Activated B cell treated with CpG ODN at 0.5 μM for 24 hours (primary cell): Measurements from ENCODE around the gene SLC30A2. TPM values are rescaled to one million over a fixed set of nuclear protein-coding genes. Genes with fewer than 3 reads are reported as not detected.

ENCODE experiments used
- ATAC-seq: fragments of 200-7000 bp; cut with Tn5 transposase; one replicate; pipeline ENCODE4 v1.10.0; 2021; ENCODE audit warnings: low read depth, mild to moderate bottlenecking, moderate library complexity
- CTCF ChIA-PET: fragments of 350-600 bp; sonication (Branson Sonifier 250); formaldehyde crosslinking; loops from one replicate; lab custom pipeline; 2021; ENCODE audit warnings: antibody characterized with exemption; lab: Charles Lee
- POLR2A ChIA-PET: fragments of 350-600 bp; sonication (Branson Sonifier 250); formaldehyde crosslinking; loops from one replicate; lab custom pipeline; 2021; ENCODE audit warnings: antibody characterized with exemption; lab: Charles Lee
- DNase-seq: peaks from one replicate; pipeline ENCODE4 v3.0.0; 2022
- H3K27ac Mint-ChIP-seq: one replicate; pipeline ENCODE4 v1.8.0; 2020; ENCODE audit warnings: mixed read lengths
- H3K27me3 Mint-ChIP-seq: one replicate; pipeline ENCODE4 v1.8.0; 2021; ENCODE audit warnings: mixed read lengths
- H3K36me3 Mint-ChIP-seq: one replicate; pipeline ENCODE4 v1.8.0; 2021; ENCODE audit warnings: low read depth, mixed read lengths
- H3K4me1 Mint-ChIP-seq: one replicate; pipeline ENCODE4 v1.8.0; 2021; ENCODE audit warnings: mixed read lengths
- H3K4me3 Mint-ChIP-seq: one replicate; pipeline ENCODE4 v1.8.0; 2020; ENCODE audit warnings: mild to moderate bottlenecking, mixed read lengths
- H3K9me3 Mint-ChIP-seq: one replicate; pipeline ENCODE4 v1.8.0; 2020; ENCODE audit warnings: mixed read lengths
- intact Hi-C: fragments of 100-400 bp; cut with micrococcal nuclease; formaldehyde crosslinking; loops from one replicate; pipeline ENCODE4 v1.15.1; 2024
- total RNA-seq: library from RNA; stranded (reverse); gene quantifications from 2 replicates; pipeline ENCODE4 v1.2.3, GENCODE V29; 2022
- TF ChIP-seq, protein P1 (sequence below): fragments of 200-600 bp; IDR thresholded peaks from one replicate; pipeline ENCODE4 v1.8.0; 2022; ENCODE audit warnings: antibody characterized with exemption, mild to moderate bottlenecking

Gene SLC30A2
- total RNA-seq, 1 donor from 2014 or later: not detected

DNA sequence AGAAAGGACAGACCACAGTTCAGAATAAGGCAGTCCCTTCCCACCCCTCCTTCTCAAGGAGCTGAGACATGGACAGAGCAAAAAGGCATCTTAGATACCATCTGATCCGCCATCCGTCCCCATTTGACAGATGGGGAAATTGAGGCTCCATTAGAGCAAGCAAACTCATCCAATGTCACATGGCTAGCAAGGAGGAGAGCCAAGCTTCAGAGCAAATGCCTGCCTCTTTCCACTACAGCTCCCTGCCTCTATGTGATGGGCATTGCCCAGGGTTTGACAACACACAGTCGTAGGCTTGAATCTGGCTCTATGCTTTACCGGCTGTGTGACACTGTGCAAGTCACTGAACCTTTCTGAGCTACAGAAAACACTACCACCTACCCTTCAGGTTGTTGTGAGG is 3.9 kb downstream of the SLC30A2 start:
- Mint-ChIP-seq H3K9me3 (no peaks in the 10 kb centered on the region), H3K36me3 (no peaks in the 10 kb centered on the region), H3K4me1 (no peaks in the 10 kb centered on the region), H3K4me3 (no peak overlapping the region), H3K27me3 (peaks cover 34% of the 10 kb centered on the region), H3K27ac (no peak overlapping the region)
- no peak for DNase-seq
- CTCF ChIA-PET: no interaction called here
- TF ChIP-seq, protein P1, sequence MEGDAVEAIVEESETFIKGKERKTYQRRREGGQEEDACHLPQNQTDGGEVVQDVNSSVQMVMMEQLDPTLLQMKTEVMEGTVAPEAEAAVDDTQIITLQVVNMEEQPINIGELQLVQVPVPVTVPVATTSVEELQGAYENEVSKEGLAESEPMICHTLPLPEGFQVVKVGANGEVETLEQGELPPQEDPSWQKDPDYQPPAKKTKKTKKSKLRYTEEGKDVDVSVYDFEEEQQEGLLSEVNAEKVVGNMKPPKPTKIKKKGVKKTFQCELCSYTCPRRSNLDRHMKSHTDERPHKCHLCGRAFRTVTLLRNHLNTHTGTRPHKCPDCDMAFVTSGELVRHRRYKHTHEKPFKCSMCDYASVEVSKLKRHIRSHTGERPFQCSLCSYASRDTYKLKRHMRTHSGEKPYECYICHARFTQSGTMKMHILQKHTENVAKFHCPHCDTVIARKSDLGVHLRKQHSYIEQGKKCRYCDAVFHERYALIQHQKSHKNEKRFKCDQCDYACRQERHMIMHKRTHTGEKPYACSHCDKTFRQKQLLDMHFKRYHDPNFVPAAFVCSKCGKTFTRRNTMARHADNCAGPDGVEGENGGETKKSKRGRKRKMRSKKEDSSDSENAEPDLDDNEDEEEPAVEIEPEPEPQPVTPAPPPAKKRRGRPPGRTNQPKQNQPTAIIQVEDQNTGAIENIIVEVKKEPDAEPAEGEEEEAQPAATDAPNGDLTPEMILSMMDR: no peak
- POLR2A ChIA-PET: no interaction called here
- ATAC-seq: no peak
- intact Hi-C loops: no loop called here

DNA sequence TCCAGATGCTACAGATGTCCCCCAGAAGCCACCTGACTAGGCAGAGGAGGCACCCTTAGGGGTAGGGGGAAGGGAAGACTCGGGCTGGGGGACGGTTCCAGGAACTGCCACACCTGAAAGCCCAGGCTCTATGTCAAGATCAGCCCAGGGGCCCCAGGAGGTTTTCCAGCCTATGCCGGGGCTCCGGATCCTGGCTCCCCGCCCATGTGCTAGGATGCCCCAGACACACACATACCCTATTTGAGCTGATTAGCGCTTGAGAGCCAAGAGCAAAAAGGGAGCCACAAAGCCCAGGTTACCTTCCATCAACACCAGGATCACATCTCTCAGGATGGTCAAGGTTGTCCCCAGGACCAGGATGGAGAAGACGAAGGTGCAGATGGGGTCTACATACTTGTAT is 4.5 kb downstream of the SLC30A2 start:
- H3K27me3 Mint-ChIP-seq: peaks cover 29% of the 10 kb centered on the region
- no peak overlapping the region for H3K27ac Mint-ChIP-seq
- intact Hi-C loops: no loop called here
- no peaks in the 10 kb centered on the region for H3K36me3 Mint-ChIP-seq
- ATAC-seq (no peak), DNase-seq (no peak)
- no peak overlapping the region for H3K4me3 Mint-ChIP-seq
- TF ChIP-seq, protein P1: no peak
- H3K9me3 Mint-ChIP-seq: no peaks in the 10 kb centered on the region
- CTCF ChIA-PET: no interaction called here
- H3K4me1 Mint-ChIP-seq: no peaks in the 10 kb centered on the region
- POLR2A ChIA-PET: no interaction called here

DNA sequence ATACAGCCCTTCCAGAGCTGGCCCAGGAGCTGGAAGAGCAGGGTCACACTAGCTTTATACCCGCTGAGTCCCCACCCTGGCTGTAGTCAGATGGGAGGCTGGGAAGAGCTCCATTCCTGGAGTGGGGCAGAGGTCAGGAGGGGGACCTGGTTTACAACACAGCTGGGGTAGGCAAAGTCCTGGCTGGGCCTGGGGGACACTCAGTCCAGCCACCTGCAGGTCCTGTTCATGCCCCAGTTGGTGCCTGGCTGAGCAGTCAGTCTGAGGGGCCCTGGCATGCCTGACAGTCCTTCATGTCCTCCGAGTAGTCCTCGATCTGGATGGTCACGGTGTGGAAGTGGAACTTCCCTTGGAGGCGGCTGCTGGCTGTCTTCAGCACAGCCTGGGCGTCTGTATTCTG is 7.0 kb downstream of the SLC30A2 start:
- ATAC-seq: no peak
- no peak overlapping the region for H3K27ac Mint-ChIP-seq
- H3K36me3 Mint-ChIP-seq: peaks cover 3% of the 10 kb centered on the region
- H3K4me3 Mint-ChIP-seq: no peak overlapping the region
- H3K9me3 Mint-ChIP-seq: no peaks in the 10 kb centered on the region
- peaks cover 11% of the 10 kb centered on the region for H3K4me1 Mint-ChIP-seq
- intact Hi-C loops: loop anchor here (5.0 kb wide), 1 partner anchor 123 kb away; no protein-coding TSS in a partner anchor
- no peak for DNase-seq
- ChIA-PET CTCF (no interaction called here), POLR2A (no interaction called here)
- H3K27me3 Mint-ChIP-seq: peaks cover 17% of the 10 kb centered on the region
- TF ChIP-seq, protein P1: no peak

DNA sequence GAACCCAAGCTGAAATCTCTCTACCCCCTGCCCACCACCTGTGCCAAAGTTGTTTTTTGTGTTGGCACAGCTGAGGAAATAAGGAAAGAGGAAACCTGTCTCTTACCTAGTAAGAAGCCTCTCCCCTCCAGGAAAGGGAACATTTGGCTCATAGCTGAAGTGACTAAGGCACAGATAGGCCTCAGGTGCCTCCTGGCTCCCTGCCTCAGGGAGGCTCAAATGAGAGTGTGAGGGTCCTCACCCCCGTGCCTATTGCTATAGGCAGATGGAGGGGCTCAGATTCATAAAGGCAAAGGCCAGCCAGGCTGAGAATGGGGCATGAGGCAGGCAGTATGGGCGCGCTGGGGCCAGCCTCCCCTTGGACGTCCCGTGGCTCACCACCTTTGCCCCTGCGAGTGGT is 7.4 kb downstream of the SLC30A2 start:
- ATAC-seq (no peak), DNase-seq (no peak)
- TF ChIP-seq, protein P1: no peak
- H3K4me1 Mint-ChIP-seq: peaks cover 11% of the 10 kb centered on the region
- ChIA-PET POLR2A (no interaction called here), CTCF (no interaction called here)
- intact Hi-C loops: loop anchor here (5.0 kb wide), 1 partner anchor 124 kb away; no protein-coding TSS in a partner anchor
- H3K4me3 Mint-ChIP-seq: no peak overlapping the region
- no peak overlapping the region for H3K27ac Mint-ChIP-seq
- no peaks in the 10 kb centered on the region for H3K9me3 Mint-ChIP-seq
- peaks cover 12% of the 10 kb centered on the region for H3K27me3 Mint-ChIP-seq
- H3K36me3 Mint-ChIP-seq: peaks cover 3% of the 10 kb centered on the region

DNA sequence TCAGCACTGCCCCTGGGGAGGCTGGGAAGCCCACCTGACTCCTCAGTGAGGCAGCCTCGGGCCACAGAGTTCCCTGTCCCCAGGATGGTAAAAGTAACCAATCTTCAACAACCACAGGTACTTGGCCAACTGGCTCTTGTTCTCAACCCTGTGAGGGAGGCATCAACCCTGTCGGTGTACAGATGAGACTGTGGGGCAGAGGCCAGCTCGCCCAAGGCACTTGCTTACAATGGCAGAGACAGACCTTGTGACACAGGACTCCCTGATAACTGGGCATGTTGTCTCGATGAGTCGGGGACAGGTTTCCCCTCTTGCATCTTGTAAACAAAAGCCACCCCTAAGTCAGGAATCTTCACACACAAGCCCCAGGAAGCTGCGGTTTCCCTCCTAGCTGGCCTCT is 8.0 kb downstream of the SLC30A2 start:
- POLR2A ChIA-PET: no interaction called here
- peaks cover 11% of the 10 kb centered on the region for H3K4me1 Mint-ChIP-seq
- H3K27ac Mint-ChIP-seq: no peak overlapping the region
- CTCF ChIA-PET: no interaction called here
- no peaks in the 10 kb centered on the region for H3K9me3 Mint-ChIP-seq
- ATAC-seq (no peak), DNase-seq (no peak)
- H3K36me3 Mint-ChIP-seq: peaks cover 3% of the 10 kb centered on the region
- peaks cover 7% of the 10 kb centered on the region for H3K27me3 Mint-ChIP-seq
- TF ChIP-seq, protein P1: no peak
- intact Hi-C loops: loop anchor here (2.0 to 5.0 kb wide), 2 partner anchors 124 to 435 kb away; partner anchors contain the start of gene HMGN2
- no peak overlapping the region for H3K4me3 Mint-ChIP-seq
